Right atrium auricular region (tissue), 2 donors: Measurements from ENCODE around the gene SLIT3. TPM values are rescaled to one million over a fixed set of nuclear protein-coding genes. Genes with fewer than 3 reads are reported as not detected.

Experiments
- DNase-seq: peaks from one replicate; pipeline ENCODE4 v3.0.0-alpha.2; 2019; ENCODE audit warnings: low spot score
- H3K27ac ChIP-seq, 2 donors: fragments of 200-600 bp; sonication (generic); 1 replicate in 1 of 2; 2 replicates in 1 of 2; pipeline ENCODE4 v1.5.1; 2016 to 2019
- H3K27me3 ChIP-seq, 2 donors: fragments of 200-600 bp; sonication (generic); one replicate each; pipeline versions ENCODE4 v1.5.1 to v1.6.0; 2017 to 2019
- H3K36me3 ChIP-seq: fragments of 200-600 bp; sonication (generic); one replicate; pipeline ENCODE4 v1.5.1; 2016
- H3K4me1 ChIP-seq, 2 donors: fragments of 200-600 bp; sonication (generic); one replicate each; pipeline versions ENCODE4 v1.5.1 to v1.6.0; 2017 to 2019
- H3K4me3 ChIP-seq, 2 donors: fragments of 200-600 bp; sonication (generic); 1 replicate in 1 of 2; 2 replicates in 1 of 2; pipeline ENCODE4 v1.5.1; 2017 to 2019; ENCODE audit warnings: mild to moderate bottlenecking in 1 of 2, moderate library complexity in 1 of 2
- H3K9me3 ChIP-seq, 2 donors: fragments of 200-600 bp; sonication (generic); one replicate each; pipeline ENCODE4 v1.5.1; 2019
- CTCF ChIP-seq, 2 donors: fragments of 200-600 bp; sonication (generic); IDR thresholded peaks; one replicate each; pipeline ENCODE4 v1.5.1; 2019; ENCODE audit warnings: antibody characterized with exemption in 2 of 2
- total RNA-seq, 2 donors: library from RNA; depleted of rRNA; stranded (reverse); fragments of >200 nt; gene quantifications; one replicate each; pipeline ENCODE4 v1.1.0, GENCODE V29; 2016

The SLIT3 gene
- total RNA-seq, 2 donors from 2014 or later, result 66.1 to 85.8 TPM

- H3K4me1 ChIP-seq, result no peaks in the 10 kb centered on the region
- TF ChIP-seq CTCF (IDR thresholded peaks at IDR 0.05), result no peak
- H3K36me3 ChIP-seq, result no peaks in the 10 kb centered on the region
- H3K9me3 ChIP-seq, result no peaks in the 10 kb centered on the region
- DNase-seq, result no peak
- H3K27me3 ChIP-seq, result no peaks in the 10 kb centered on the region
- no peak overlapping the region for H3K27ac ChIP-seq
- H3K4me3 ChIP-seq, result no peak overlapping the region
Observed at GRCh38 chr5:169131616-169132301, 169.2 kb downstream of the SLIT3 start.

- no peak for TF ChIP-seq CTCF (IDR thresholded peaks at IDR 0.05)
- H3K27ac ChIP-seq, result no peak overlapping the region
Observed at GRCh38 chr5:169128679-169129078, 172.3 kb downstream of the SLIT3 start.

GRCh38 chr5:169127431-169127830 is 173.5 kb downstream of the SLIT3 start:
- no peak overlapping the region for H3K4me3 ChIP-seq
- no peaks in the 10 kb centered on the region for H3K36me3 ChIP-seq
- H3K4me1 ChIP-seq, result no peaks in the 10 kb centered on the region
- TF ChIP-seq CTCF (IDR thresholded peaks at IDR 0.05), result no peak
- DNase-seq, result no peak
- H3K9me3 ChIP-seq, result no peaks in the 10 kb centered on the region
- H3K27ac ChIP-seq, result no peak overlapping the region
- H3K27me3 ChIP-seq, result no peaks in the 10 kb centered on the region

More at GRCh38 chr5:169128679-169129078, 172.3 kb downstream of the SLIT3 start:
- H3K36me3 ChIP-seq, result no peaks in the 10 kb centered on the region
- no peaks in the 10 kb centered on the region for H3K9me3 ChIP-seq
- DNase-seq, result no peak
- no peaks in the 10 kb centered on the region for H3K4me1 ChIP-seq
- no peak overlapping the region for H3K4me3 ChIP-seq
- H3K27me3 ChIP-seq, result no peaks in the 10 kb centered on the region

DNA sequence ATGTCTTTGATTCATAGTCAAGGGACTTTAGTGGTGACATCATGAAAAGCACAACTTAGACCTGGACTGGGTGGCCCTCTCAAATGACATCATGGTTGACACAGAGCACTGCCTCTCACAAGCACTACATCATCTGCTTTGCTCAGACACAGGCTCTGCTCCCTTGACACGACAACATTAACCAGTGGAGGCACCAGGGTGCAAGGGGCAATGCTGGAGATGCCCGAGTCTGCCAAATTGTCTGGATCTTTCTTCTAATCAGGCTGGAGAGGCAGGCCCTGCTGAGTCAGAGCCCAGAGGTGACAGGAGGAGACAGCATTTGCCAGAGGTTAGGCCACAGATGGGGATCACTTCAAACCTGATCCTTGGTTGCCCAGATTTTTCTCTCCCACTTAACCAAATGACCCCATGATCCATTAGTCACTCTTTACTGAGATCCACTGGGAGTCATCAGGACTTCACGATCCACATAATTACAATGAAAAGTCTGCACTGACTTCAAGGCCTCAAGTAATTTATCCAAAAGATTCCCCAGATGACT is 174.4 kb downstream of the SLIT3 start:
- Histone ChIP-seq H3K36me3 (no peaks in the 10 kb centered on the region), H3K9me3 (no peaks in the 10 kb centered on the region), H3K27ac (no peak overlapping the region), H3K27me3 (no peaks in the 10 kb centered on the region), H3K4me3 (no peak overlapping the region), H3K4me1 (no peaks in the 10 kb centered on the region)
- DNase-seq, result no peak
- no peak for TF ChIP-seq CTCF (IDR thresholded peaks at IDR 0.05)

DNA sequence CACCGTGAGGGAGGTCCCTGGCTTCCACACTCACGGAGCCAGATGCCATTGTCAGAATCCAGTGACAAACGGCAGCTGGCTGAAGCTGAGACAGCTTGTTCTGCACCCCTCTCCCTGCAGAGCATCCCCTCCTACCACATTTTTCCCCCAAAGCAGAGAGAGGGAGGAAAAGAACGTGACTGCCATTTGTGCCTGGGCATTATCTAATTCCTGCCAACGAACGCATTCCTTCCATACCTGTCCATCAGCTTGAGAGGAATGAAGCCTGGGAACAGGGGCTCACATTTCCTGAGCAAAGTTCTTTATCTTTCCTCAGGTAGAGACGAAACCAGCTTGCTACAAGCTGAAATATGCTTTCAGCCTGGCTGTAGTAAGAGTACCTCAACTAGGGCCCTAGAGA is 175.4 kb downstream of the SLIT3 start:
- no peaks in the 10 kb centered on the region for H3K4me1 ChIP-seq
- H3K9me3 ChIP-seq, result no peaks in the 10 kb centered on the region
- H3K27me3 ChIP-seq, result no peaks in the 10 kb centered on the region
- no peak for TF ChIP-seq CTCF (IDR thresholded peaks at IDR 0.05)
- no peak for DNase-seq
- no peaks in the 10 kb centered on the region for H3K36me3 ChIP-seq
- H3K27ac ChIP-seq, result no peak overlapping the region
- H3K4me3 ChIP-seq, result no peak overlapping the region

GRCh38 chr5:169122951-169123350 is 178.0 kb downstream of the SLIT3 start:
- Histone ChIP-seq H3K4me3 (no peak overlapping the region), H3K36me3 (no peaks in the 10 kb centered on the region), H3K9me3 (no peaks in the 10 kb centered on the region), H3K27me3 (no peaks in the 10 kb centered on the region), H3K27ac (no peak overlapping the region), H3K4me1 (no peaks in the 10 kb centered on the region)
- no peak for DNase-seq
- TF ChIP-seq CTCF (IDR thresholded peaks at IDR 0.05), result no peak
